HUES48 (cell line): Measurements from ENCODE around the gene DDX27.
"Not testable (repeated sequence)": the region's sequence is repeated elsewhere in the genome, so short reads cannot be mapped to it uniquely, and the experiment has no call there.

Source experiments
- H3K27ac ChIP-seq: one replicate; pipeline ENCODE4 v1.7.0; 2013; ENCODE audit warnings: low read depth, low read length, inconsistent platforms
- H3K27me3 ChIP-seq: 2 replicates; pipeline ENCODE4 v1.6.1; 2013; ENCODE audit warnings: mild to moderate bottlenecking, low read length; ENCODE audit not compliant: control insufficient read depth, insufficient read depth
- H3K36me3 ChIP-seq: 2 replicates; pipeline ENCODE4 v1.6.1; 2013; ENCODE audit warnings: low read length; ENCODE audit not compliant: control insufficient read depth, insufficient read depth
- H3K4me1 ChIP-seq: 2 replicates; pipeline ENCODE4 v1.6.1; 2013; ENCODE audit warnings: mild to moderate bottlenecking, low read length; ENCODE audit not compliant: control insufficient read depth, insufficient read depth
- H3K4me3 ChIP-seq: 2 replicates; pipeline ENCODE4 v1.5.1; 2013; ENCODE audit warnings: mild to moderate bottlenecking, low read depth, low read length
- H3K9ac ChIP-seq: 2 replicates; pipeline ENCODE4 v1.6.1; 2013; ENCODE audit warnings: mild to moderate bottlenecking, low read depth, low read length, moderate library complexity
- H3K9me3 ChIP-seq: 2 replicates; pipeline ENCODE4 v1.6.1; 2013; ENCODE audit warnings: low read length; ENCODE audit not compliant: control insufficient read depth, insufficient read depth

The DDX27 gene

GRCh38 chr20:49184691-49185070 lies 34.5 kb upstream of the DDX27 start:
- Histone ChIP-seq H3K27me3 (no peaks in the 10 kb centered on the region), H3K27ac (no peak overlapping the region), H3K36me3 (peaks cover 7% of the 10 kb centered on the region), H3K9me3 (no peaks in the 10 kb centered on the region), H3K4me3 (no peak overlapping the region), H3K9ac (no peak overlapping the region), H3K4me1 (peaks cover 16% of the 10 kb centered on the region)

GRCh38 chr20:49185071-49185761 lies 34.0 kb upstream of the DDX27 start:
- H3K27me3 ChIP-seq: no peaks in the 10 kb centered on the region
- no peak overlapping the region for H3K9ac ChIP-seq
- peak overlapping the region; percentile 5 for H3K27ac ChIP-seq
- H3K4me1 ChIP-seq: peaks cover 11% of the 10 kb centered on the region
- no peak overlapping the region for H3K4me3 ChIP-seq
- H3K9me3 ChIP-seq: no peaks in the 10 kb centered on the region
- H3K36me3 ChIP-seq: peaks cover 7% of the 10 kb centered on the region

GRCh38 chr20:49186535-49187329 lies 32.5 kb upstream of the DDX27 start:
- Histone ChIP-seq H3K4me3 (peak overlapping the region; percentile 96), H3K9me3 (no peaks in the 10 kb centered on the region), H3K9ac (peak overlapping the region; percentile 75), H3K4me1 (peaks cover 11% of the 10 kb centered on the region), H3K36me3 (peaks cover 7% of the 10 kb centered on the region), H3K27ac (no peak overlapping the region), H3K27me3 (no peaks in the 10 kb centered on the region)

- H3K4me3 ChIP-seq: peak overlapping the region; percentile 96
- H3K27ac ChIP-seq: peak overlapping the region; percentile 88
- no peaks in the 10 kb centered on the region for H3K9me3 ChIP-seq
- H3K27me3 ChIP-seq: no peaks in the 10 kb centered on the region
- peaks cover 9% of the 10 kb centered on the region; the same call in 1 of the 2 replicates for H3K4me1 ChIP-seq
- peak overlapping the region; percentile 75 for H3K9ac ChIP-seq
- peaks cover 7% of the 10 kb centered on the region for H3K36me3 ChIP-seq
Measured at GRCh38 chr20:49187330-49187850, 31.8 kb upstream of the DDX27 start.

GRCh38 chr20:49187851-49188641 lies 31.2 kb upstream of the DDX27 start, which contains the start of gene STAU1:
STAU1 (minus strand) TSS chr20:49188334; CDS start chr20:49166201, 22,133 bp downstream.
- H3K36me3 ChIP-seq: peaks cover 7% of the 10 kb centered on the region
- H3K27ac ChIP-seq: peak within 1 kb of the TSS; percentile 88
- H3K4me3 ChIP-seq: peak within 1 kb of the TSS; percentile 96
- no peaks in the 10 kb centered on the region for H3K27me3 ChIP-seq
- no peaks in the 10 kb centered on the region for H3K9me3 ChIP-seq
- H3K4me1 ChIP-seq: peaks cover 9% of the 10 kb centered on the region; the same call in 1 of the 2 replicates
- peak within 1 kb of the TSS; percentile 75 for H3K9ac ChIP-seq

- not testable (repeated sequence) for H3K4me1 ChIP-seq, H3K27me3 ChIP-seq, H3K9me3 ChIP-seq, H3K4me3 ChIP-seq, H3K36me3 ChIP-seq, H3K27ac ChIP-seq, H3K9ac ChIP-seq
Measured at GRCh38 chr20:49192944-49193518, 26.2 kb upstream of the DDX27 start.

- no peak overlapping the region for H3K4me3 ChIP-seq
- no peak overlapping the region for H3K9ac ChIP-seq
- H3K27me3 ChIP-seq: no peaks in the 10 kb centered on the region
- H3K36me3 ChIP-seq: no peaks in the 10 kb centered on the region
- no peaks in the 10 kb centered on the region for H3K4me1 ChIP-seq
- no peak overlapping the region for H3K27ac ChIP-seq
- H3K9me3 ChIP-seq: no peaks in the 10 kb centered on the region
Measured at GRCh38 chr20:49199729-49200293, 19.4 kb upstream of the DDX27 start.

- Histone ChIP-seq H3K27me3 (no peaks in the 10 kb centered on the region), H3K9me3 (no peaks in the 10 kb centered on the region), H3K9ac (no peak overlapping the region), H3K4me1 (no peaks in the 10 kb centered on the region), H3K4me3 (no peak overlapping the region), H3K36me3 (no peaks in the 10 kb centered on the region), H3K27ac (no peak overlapping the region)
Measured at GRCh38 chr20:49203011-49203410, 16.2 kb upstream of the DDX27 start.

GRCh38 chr20:49203746-49204145 lies 15.5 kb upstream of the DDX27 start:
- no peak overlapping the region for H3K9ac ChIP-seq
- H3K36me3 ChIP-seq: no peaks in the 10 kb centered on the region
- no peaks in the 10 kb centered on the region for H3K4me1 ChIP-seq
- H3K27ac ChIP-seq: no peak overlapping the region
- no peaks in the 10 kb centered on the region for H3K9me3 ChIP-seq
- no peak overlapping the region for H3K4me3 ChIP-seq
- H3K27me3 ChIP-seq: no peaks in the 10 kb centered on the region

- Histone ChIP-seq H3K4me3 (no peak overlapping the region), H3K27me3 (no peaks in the 10 kb centered on the region)
Measured at GRCh38 chr20:49207076-49207475, 12.1 kb upstream of the DDX27 start.

More at GRCh38 chr20:49207076-49207475, 12.1 kb upstream of the DDX27 start:
- Histone ChIP-seq H3K36me3 (no peaks in the 10 kb centered on the region), H3K4me1 (no peaks in the 10 kb centered on the region), H3K9me3 (no peaks in the 10 kb centered on the region), H3K9ac (no peak overlapping the region), H3K27ac (no peak overlapping the region)
